GM18858 (cell line): Measurements from ENCODE around the gene NAV1.

Experiments used
- ATAC-seq: cut with Tn5 transposase; IDR thresholded peaks from one replicate; pipeline ENCODE4 v1.9.1; 2021; ENCODE audit not compliant: unreplicated experiment

Gene NAV1

GRCh38 chr1:201583663-201584062 lies 44.7 kb downstream of the NAV1 start:
- no peak for ATAC-seq

- ATAC-seq: no peak
These were observed 45.7 kb downstream of the NAV1 start for GRCh38 chr1:201584471-201585092.

- ATAC-seq: no peak
These were observed 46.2 kb downstream of the NAV1 start for GRCh38 chr1:201585093-201585483.

- ATAC-seq: no peak
These were observed 47.0 kb downstream of the NAV1 start for GRCh38 chr1:201585901-201586300.

- no peak for ATAC-seq
These were observed 47.9 kb downstream of the NAV1 start for GRCh38 chr1:201586806-201587205.

GRCh38 chr1:201587729-201588128 lies 48.8 kb downstream of the NAV1 start:
- ATAC-seq: no peak
